Activated CD8-positive, alpha-beta T cell treated with anti-CD3 and anti-CD28 coated beads for 36 hours (primary cell): ENCODE data around the gene PROSER3. TPM values are rescaled to one million over a fixed set of nuclear protein-coding genes. Genes with fewer than 3 reads are reported as not detected.

ENCODE experiments used
- ATAC-seq: fragments of 200-7000 bp; cut with Tn5 transposase; one replicate; pipeline ENCODE4 v1.10.0; 2021; ENCODE audit warnings: mild to moderate bottlenecking, moderate library complexity
- CTCF ChIA-PET: fragments of 350-600 bp; sonication (Branson Sonifier 250); formaldehyde crosslinking; loops from one replicate; lab custom pipeline; 2021; ENCODE audit warnings: antibody characterized with exemption; lab: Charles Lee
- POLR2A ChIA-PET: fragments of 350-600 bp; sonication (Branson Sonifier 250); formaldehyde crosslinking; loops from one replicate; lab custom pipeline; 2021; ENCODE audit warnings: antibody characterized with exemption; lab: Charles Lee
- DNase-seq: peaks from one replicate; pipeline ENCODE4 v3.0.0-alpha.2; 2020
- H3K27ac Mint-ChIP-seq: one replicate; pipeline ENCODE4 v1.8.0; 2021; ENCODE audit warnings: mild to moderate bottlenecking, mixed read lengths
- H3K27me3 Mint-ChIP-seq: one replicate; pipeline ENCODE4 v1.8.0; 2021; ENCODE audit warnings: mixed read lengths
- H3K36me3 Mint-ChIP-seq: one replicate; pipeline ENCODE4 v1.8.0; 2021; ENCODE audit warnings: low read depth, mixed read lengths
- H3K4me1 Mint-ChIP-seq: one replicate; pipeline ENCODE4 v1.8.0; 2021; ENCODE audit warnings: low read depth, mixed read lengths
- H3K4me3 Mint-ChIP-seq: one replicate; pipeline ENCODE4 v1.8.0; 2021; ENCODE audit warnings: mild to moderate bottlenecking, moderate library complexity, mixed read lengths
- H3K9me3 Mint-ChIP-seq: one replicate; pipeline ENCODE4 v1.8.0; 2021; ENCODE audit warnings: mixed read lengths
- intact Hi-C: fragments of 100-400 bp; cut with micrococcal nuclease; formaldehyde crosslinking; loops from one replicate; pipeline ENCODE4 v1.10.0; 2022
- total RNA-seq, 2 experiments: library from RNA; stranded (reverse); gene quantifications; one replicate each; pipeline ENCODE4 v1.2.3, GENCODE V29; 2021
- TF ChIP-seq, protein P1 (sequence below): fragments of 200-600 bp; IDR thresholded peaks from one replicate; pipeline ENCODE4 v1.8.0; 2022; ENCODE audit warnings: antibody characterized with exemption, mild to moderate bottlenecking

The PROSER3 gene
- total RNA-seq, 2 experiments from 2014 or later = 40.7 to 41.1 TPM

GRCh38 chr19:35812220-35813042, 54.5 kb downstream of the PROSER3 start, which contains the start of gene PRODH2:
Gene PRODH2 (minus strand): TSS chr19:35812845. CDS start chr19:35812805, 40 bp downstream.
- no peak within 1 kb of the TSS for H3K4me3 Mint-ChIP-seq
- CTCF ChIA-PET = no interaction called here
- H3K27ac Mint-ChIP-seq = no peak within 1 kb of the TSS
- POLR2A ChIA-PET = no interaction called here
- H3K27me3 Mint-ChIP-seq = peaks cover 4% of the 10 kb centered on the region
- ATAC-seq (no peak), DNase-seq (no peak)
- peaks cover 2% of the 10 kb centered on the region for H3K9me3 Mint-ChIP-seq
- no peaks in the 10 kb centered on the region for H3K4me1 Mint-ChIP-seq
- H3K36me3 Mint-ChIP-seq = no peaks in the 10 kb centered on the region
- intact Hi-C loops = no loop called here
- TF ChIP-seq, protein P1, sequence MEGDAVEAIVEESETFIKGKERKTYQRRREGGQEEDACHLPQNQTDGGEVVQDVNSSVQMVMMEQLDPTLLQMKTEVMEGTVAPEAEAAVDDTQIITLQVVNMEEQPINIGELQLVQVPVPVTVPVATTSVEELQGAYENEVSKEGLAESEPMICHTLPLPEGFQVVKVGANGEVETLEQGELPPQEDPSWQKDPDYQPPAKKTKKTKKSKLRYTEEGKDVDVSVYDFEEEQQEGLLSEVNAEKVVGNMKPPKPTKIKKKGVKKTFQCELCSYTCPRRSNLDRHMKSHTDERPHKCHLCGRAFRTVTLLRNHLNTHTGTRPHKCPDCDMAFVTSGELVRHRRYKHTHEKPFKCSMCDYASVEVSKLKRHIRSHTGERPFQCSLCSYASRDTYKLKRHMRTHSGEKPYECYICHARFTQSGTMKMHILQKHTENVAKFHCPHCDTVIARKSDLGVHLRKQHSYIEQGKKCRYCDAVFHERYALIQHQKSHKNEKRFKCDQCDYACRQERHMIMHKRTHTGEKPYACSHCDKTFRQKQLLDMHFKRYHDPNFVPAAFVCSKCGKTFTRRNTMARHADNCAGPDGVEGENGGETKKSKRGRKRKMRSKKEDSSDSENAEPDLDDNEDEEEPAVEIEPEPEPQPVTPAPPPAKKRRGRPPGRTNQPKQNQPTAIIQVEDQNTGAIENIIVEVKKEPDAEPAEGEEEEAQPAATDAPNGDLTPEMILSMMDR = no peak

DNA sequence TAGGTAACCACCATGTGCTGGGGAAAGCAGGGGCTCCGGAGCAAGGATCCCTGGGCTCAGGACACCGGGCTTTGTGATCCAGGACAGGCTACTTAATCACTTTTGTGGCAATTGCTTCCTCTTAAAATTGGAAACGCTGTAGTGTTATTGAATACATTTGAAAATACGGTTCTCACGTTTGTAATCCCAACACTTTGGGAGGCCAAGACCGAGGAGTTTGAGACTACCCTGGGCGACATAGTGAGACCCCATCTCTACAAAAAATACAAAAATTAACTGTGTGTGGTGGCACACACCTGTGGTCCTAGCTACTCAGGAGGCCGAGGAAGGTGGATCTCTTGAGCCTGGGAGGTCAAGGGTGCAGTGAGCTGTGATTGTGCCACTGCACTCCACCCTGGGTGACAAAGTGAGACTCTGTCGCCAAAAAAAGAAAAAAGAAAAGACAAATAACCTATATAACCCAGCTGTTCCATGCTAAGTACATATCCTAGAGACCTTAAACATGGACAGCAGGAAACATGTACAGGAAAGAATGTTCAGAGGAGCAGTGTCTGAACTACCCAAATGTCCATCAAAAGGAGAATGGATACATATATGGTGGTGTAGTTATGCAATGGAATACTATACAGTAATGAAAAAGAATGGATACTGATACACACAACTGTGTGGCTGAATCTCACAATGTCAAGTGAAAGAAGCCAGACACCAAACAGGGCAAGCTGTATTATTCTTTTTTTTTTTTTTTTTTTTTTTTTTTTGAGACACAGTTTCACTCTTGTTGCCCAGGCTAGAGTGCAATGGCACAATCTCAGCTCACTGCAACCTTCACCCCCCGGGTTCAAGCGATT, 55.3 kb downstream of the PROSER3 start:
- no peak for ATAC-seq
- intact Hi-C loops = no loop called here

GRCh38 chr19:35816262-35816661, 58.3 kb downstream of the PROSER3 start:
- Mint-ChIP-seq H3K27me3 (peaks cover 10% of the 10 kb centered on the region), H3K36me3 (no peaks in the 10 kb centered on the region), H3K4me3 (no peak overlapping the region), H3K27ac (no peak overlapping the region), H3K4me1 (peaks cover 4% of the 10 kb centered on the region), H3K9me3 (peaks cover 2% of the 10 kb centered on the region)
- CTCF ChIA-PET = interaction anchor here (1.2 kb wide), 1 partner anchor 123 kb away, joined by 3 read pairs; no protein-coding TSS in a partner anchor
- intact Hi-C loops = no loop called here
- TF ChIP-seq, protein P1 = no peak
- DNase-seq (no peak), ATAC-seq (no peak)
- POLR2A ChIA-PET = interaction anchor here (0.6 kb wide), 1 partner anchor 179 kb away, joined by 4 read pairs; no protein-coding TSS in a partner anchor

More for the DNA sequence above, 55.3 kb downstream of the PROSER3 start:
- Mint-ChIP-seq H3K4me3 (no peak overlapping the region), H3K9me3 (peaks cover 2% of the 10 kb centered on the region), H3K27me3 (peaks cover 6% of the 10 kb centered on the region), H3K27ac (no peak overlapping the region), H3K4me1 (no peaks in the 10 kb centered on the region), H3K36me3 (no peaks in the 10 kb centered on the region)
- CTCF ChIA-PET = no interaction called here
- POLR2A ChIA-PET = no interaction called here
- TF ChIP-seq, protein P1 = no peak
- DNase-seq = no peak

DNA sequence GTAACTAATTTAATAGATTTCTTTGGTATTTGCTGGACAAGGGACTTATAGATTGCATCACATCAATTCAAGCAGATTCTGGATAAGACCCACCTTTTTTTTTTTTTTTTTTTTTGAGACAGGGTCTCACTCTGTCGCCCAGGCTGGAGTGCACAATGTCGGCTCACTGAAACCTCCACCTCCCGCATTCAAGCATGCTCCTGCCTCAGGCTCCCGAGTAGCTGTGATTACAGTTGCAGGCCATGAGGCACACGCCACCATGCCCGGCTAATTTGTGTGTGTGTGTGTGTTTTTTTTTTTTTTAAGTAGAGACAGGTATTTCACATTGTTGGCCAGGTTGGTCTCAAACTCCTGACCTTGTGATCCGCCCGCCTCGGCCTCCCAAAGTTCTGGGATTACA, 58.9 kb downstream of the PROSER3 start:
- Mint-ChIP-seq H3K4me3 (no peak overlapping the region), H3K36me3 (no peaks in the 10 kb centered on the region), H3K27ac (no peak overlapping the region), H3K27me3 (peaks cover 10% of the 10 kb centered on the region), H3K9me3 (peaks cover 2% of the 10 kb centered on the region), H3K4me1 (peaks cover 4% of the 10 kb centered on the region)
- TF ChIP-seq, protein P1 = no peak
- CTCF ChIA-PET = interaction anchor here (1.2 kb wide), 1 partner anchor 124 kb away, joined by 3 read pairs; no protein-coding TSS in a partner anchor
- POLR2A ChIA-PET = no interaction called here
- DNase-seq (no peak), ATAC-seq (no peak)
- intact Hi-C loops = no loop called here
